Measurements from ENCODE around the gene ERVFRD-1. TPM values are rescaled to one million over a fixed set of nuclear protein-coding genes. Genes with fewer than 3 reads are reported as not detected.

ERVFRD-1 gene
- total and polyA plus RNA-seq, 2 experiments from 2014 or later = 0.05 TPM; not detected in 1

DNA sequence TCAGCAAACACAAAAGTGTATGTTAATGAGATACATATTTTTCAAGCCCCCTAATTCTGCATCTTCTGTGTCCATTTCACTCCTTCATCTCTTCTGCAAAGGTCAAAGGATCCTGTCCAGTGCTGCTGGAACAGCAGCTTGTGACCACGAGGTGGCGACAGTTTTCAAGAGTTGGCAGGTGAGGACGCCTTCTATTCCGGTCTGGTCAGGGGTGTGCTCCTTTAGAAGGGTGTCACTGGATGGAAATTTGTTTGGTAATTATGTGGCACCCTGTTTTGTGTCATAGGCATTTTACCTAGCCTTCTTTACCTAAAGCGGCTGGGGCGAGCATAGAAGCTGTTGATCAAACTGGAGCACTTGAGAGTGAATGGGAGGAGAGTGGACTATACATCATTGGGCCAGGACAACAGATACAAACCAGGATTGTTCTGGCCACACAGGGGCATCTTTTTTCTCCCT lies 32.9 kb upstream of the ERVFRD-1 start:
- Histone ChIP-seq H3K27ac (peak overlapping the region; percentile 67), H3K4me3 (no peak overlapping the region), H3K4me2 (ENCODE audit: unreplicated experiment) (peak overlapping the region; percentile 55), H3K4me1 (ENCODE audit: insufficient read depth) (peaks cover 18% of the 10 kb centered on the region), H3F3A (ENCODE audit: insufficient read depth) (0 out of 2 replicates have a peak, but pooled peaks cover 6% of the 10 kb centered on the region), H2AFZ (no peak overlapping the region), H3K36me3 (ENCODE audit: low read depth) (no peaks in the 10 kb centered on the region), H3K79me2 (ENCODE audit: insufficient read depth) (no peaks in the 10 kb centered on the region), H3K27me3 (replicated peaks; ENCODE audit: insufficient read depth) (no peaks in the 10 kb centered on the region), H3K9me3 (ENCODE audit: low read depth) (no peaks in the 10 kb centered on the region), H3K9me2 (ENCODE audit: insufficient read depth) (no peaks in the 10 kb centered on the region), H3K9ac (no peak overlapping the region; the same call in 1 of the 2 replicates), H4K20me1 (ENCODE audit: insufficient read depth) (no peaks in the 10 kb centered on the region)
- peak; percentile 80 for DNase-seq
- WGBS, 2 experiments (ENCODE audit: low coverage in 1 of 2, low lambda C conversion rate in 2 of 2, missing lambda C conversion rate in 2 of 2) = 18 to 25% methylated on average over 6 of the region's 6 CpGs
- in situ Hi-C loops (cut with MboI) = loop anchor here (10.0 kb wide), 1 partner anchor 350 kb away; no protein-coding TSS in a partner anchor
- TF ChIP-seq EZH2phosphoT487 (IDR thresholded peaks at IDR 0.05; ENCODE audit: insufficient read depth, low read depth) = no peak
- no peak for TF ChIP-seq EZH2 (IDR thresholded peaks at IDR 0.05; ENCODE audit: insufficient read depth, poor library complexity, severe bottlenecking)

DNA sequence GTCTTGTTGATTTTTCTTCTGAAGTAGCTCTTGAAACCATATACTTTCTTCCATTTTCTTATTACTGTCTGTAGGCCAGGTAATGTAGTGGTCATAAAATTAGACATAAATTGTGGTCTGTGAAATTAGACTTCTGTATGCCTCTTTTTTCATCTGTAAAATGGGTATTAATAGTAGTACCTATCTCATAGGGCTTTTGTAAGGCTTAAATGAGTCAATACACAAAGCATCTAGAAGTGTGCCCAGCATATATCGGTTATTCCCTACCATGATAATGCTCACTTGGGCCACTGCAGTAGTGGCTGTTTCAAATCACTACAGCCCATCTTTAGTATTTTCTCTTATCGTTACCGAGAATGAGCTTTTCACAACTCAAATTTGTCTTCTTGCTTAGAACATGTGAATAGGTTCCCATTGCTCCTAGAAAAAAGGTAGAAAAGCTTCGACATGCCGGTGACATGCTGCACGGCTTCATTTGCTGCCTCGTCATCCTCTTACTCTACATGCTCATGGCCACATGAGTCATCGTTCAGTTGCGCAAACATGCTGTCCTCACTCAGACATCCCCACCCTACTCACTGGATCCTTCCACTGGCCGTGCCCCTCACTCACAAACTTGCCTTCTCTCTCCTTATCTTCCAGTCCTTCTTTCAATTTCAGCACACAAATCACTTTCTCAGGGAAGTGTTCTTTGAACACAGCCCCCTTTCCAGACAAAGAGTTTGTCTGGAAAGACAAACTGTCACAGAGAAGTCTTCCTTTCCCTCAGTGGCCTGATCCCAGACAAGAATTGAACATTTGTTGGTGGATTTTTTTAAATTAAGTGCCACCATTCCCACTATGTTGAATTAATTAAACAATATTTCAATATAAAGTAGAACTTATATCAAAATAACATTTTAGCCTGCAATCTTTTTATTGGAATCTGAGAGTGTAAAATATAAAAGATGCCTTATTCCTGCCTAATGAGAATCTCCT lies 32.2 kb upstream of the ERVFRD-1 start:
- 14 to 21% methylated on average over 10 of the region's 10 CpGs for WGBS, 2 experiments (ENCODE audit: low coverage in 1 of 2, low lambda C conversion rate in 2 of 2, missing lambda C conversion rate in 2 of 2)
- Histone ChIP-seq H3K9me3 (ENCODE audit: low read depth) (no peaks in the 10 kb centered on the region), H3K9ac (peak overlapping the region; percentile 22; the same call in 1 of the 2 replicates), H3K79me2 (ENCODE audit: insufficient read depth) (no peaks in the 10 kb centered on the region), H3K36me3 (ENCODE audit: low read depth) (no peaks in the 10 kb centered on the region), H3K4me3 (no peak overlapping the region), H4K20me1 (ENCODE audit: insufficient read depth) (no peaks in the 10 kb centered on the region), H3F3A (ENCODE audit: insufficient read depth) (peaks cover 12% of the 10 kb centered on the region; the same call in 1 of the 2 replicates), H3K4me1 (ENCODE audit: insufficient read depth) (peaks cover 23% of the 10 kb centered on the region), H2AFZ (no peak overlapping the region), H3K9me2 (ENCODE audit: insufficient read depth) (no peaks in the 10 kb centered on the region), H3K4me2 (ENCODE audit: unreplicated experiment) (peak overlapping the region; percentile 55), H3K27me3 (replicated peaks; ENCODE audit: insufficient read depth) (no peaks in the 10 kb centered on the region), H3K27ac (peak overlapping the region; percentile 67)
- TF ChIP-seq EZH2phosphoT487 (IDR thresholded peaks at IDR 0.05; ENCODE audit: insufficient read depth, low read depth) (no peak), EZH2 (IDR thresholded peaks at IDR 0.05; ENCODE audit: insufficient read depth, poor library complexity, severe bottlenecking) (no peak)
- in situ Hi-C loops (cut with MboI) = loop anchor here (10.0 kb wide), 1 partner anchor 351 kb away; no protein-coding TSS in a partner anchor
- peak; percentile 96 for DNase-seq

DNA sequence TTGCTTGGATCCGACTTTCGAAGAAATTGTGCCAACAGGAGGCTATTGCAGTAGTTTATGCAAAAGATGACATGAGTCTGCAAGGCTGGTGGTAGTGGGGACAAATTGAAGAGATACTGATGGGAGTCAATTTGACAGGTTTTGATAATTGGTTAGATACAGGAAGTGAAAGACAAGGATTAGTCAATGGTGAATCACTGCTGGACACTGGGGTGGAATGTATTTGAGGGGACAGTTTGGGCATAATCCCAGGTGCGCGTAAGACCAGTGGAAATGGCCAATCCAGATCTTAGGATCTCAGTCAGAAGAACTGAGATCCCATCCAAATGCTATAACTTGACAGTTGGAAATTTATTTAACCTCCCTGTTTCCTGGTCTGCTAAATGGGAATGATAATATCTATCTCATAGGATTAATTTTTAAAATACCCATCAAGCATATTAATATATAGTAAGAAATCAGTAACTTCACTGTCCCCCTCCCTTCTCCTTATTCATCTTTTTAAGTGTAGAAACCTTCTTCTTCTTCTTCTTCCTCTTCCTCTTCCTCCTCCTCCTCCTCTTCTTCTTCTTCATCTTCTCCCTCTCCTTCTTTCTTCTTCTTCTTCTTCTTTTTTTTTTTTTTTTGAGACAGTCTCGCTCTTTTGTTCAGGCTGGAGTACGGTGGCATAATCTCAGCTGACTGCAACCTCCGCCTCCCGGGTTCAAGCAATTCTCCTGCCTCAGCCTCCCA lies 30.9 kb upstream of the ERVFRD-1 start:
- Histone ChIP-seq H3K79me2 (ENCODE audit: insufficient read depth) (no peaks in the 10 kb centered on the region), H3K27me3 (replicated peaks; ENCODE audit: insufficient read depth) (no peaks in the 10 kb centered on the region), H3K4me1 (ENCODE audit: insufficient read depth) (peaks cover 23% of the 10 kb centered on the region), H3K4me3 (no peak overlapping the region), H3K27ac (no peak overlapping the region), H3F3A (ENCODE audit: insufficient read depth) (peaks cover 16% of the 10 kb centered on the region; the same call in 1 of the 2 replicates), H4K20me1 (ENCODE audit: insufficient read depth) (no peaks in the 10 kb centered on the region), H3K4me2 (ENCODE audit: unreplicated experiment) (no peak overlapping the region), H3K9ac (no peak overlapping the region), H2AFZ (no peak overlapping the region), H3K9me2 (ENCODE audit: insufficient read depth) (0 out of 2 replicates have a peak, but pooled peaks cover 2% of the 10 kb centered on the region), H3K36me3 (ENCODE audit: low read depth) (no peaks in the 10 kb centered on the region), H3K9me3 (ENCODE audit: low read depth) (no peaks in the 10 kb centered on the region)
- no peak for TF ChIP-seq EZH2phosphoT487 (IDR thresholded peaks at IDR 0.05; ENCODE audit: insufficient read depth, low read depth)
- no peak for TF ChIP-seq EZH2 (IDR thresholded peaks at IDR 0.05; ENCODE audit: insufficient read depth, poor library complexity, severe bottlenecking)
- 95 to 97% methylated on average over 8 of the region's 8 CpGs for WGBS, 2 experiments (ENCODE audit: low coverage in 1 of 2, low lambda C conversion rate in 2 of 2, missing lambda C conversion rate in 2 of 2)
- in situ Hi-C loops (cut with MboI) = loop anchor here (10.0 kb wide), 1 partner anchor 352 kb away; no protein-coding TSS in a partner anchor
- DNase-seq = peak; percentile 36

DNA sequence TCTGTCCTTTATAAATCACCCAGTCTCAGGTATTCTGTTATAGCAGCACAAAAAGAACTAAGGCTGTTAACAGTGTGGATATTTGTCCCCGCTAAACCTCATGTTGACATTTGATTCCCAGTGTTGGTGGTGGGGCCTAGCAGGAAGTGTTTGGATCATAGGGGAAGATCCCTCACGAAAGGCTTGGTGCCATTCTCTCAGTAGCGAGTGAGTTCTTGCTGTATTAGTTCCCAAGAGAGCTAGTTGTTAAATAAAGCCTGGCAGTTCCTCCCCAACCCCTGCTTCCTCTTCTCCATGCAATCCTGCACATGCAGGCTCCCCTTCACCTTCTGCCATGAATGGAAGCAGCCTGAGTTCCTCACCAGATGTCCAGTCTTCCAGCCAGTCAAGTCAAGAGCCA lies 29.8 kb upstream of the ERVFRD-1 start:
- Histone ChIP-seq H3K9ac (no peak overlapping the region), H3K9me2 (ENCODE audit: insufficient read depth) (0 out of 2 replicates have a peak, but pooled peaks cover 3% of the 10 kb centered on the region), H3K9me3 (ENCODE audit: low read depth) (no peaks in the 10 kb centered on the region), H3K4me3 (no peak overlapping the region), H2AFZ (no peak overlapping the region), H3K79me2 (ENCODE audit: insufficient read depth) (no peaks in the 10 kb centered on the region), H4K20me1 (ENCODE audit: insufficient read depth) (no peaks in the 10 kb centered on the region), H3K4me2 (ENCODE audit: unreplicated experiment) (no peak overlapping the region), H3K4me1 (ENCODE audit: insufficient read depth) (peaks cover 31% of the 10 kb centered on the region), H3K36me3 (ENCODE audit: low read depth) (no peaks in the 10 kb centered on the region), H3K27me3 (replicated peaks; ENCODE audit: insufficient read depth) (no peaks in the 10 kb centered on the region), H3F3A (ENCODE audit: insufficient read depth) (peaks cover 16% of the 10 kb centered on the region; the same call in 1 of the 2 replicates), H3K27ac (no peak overlapping the region)
- DNase-seq = no peak
- WGBS, 2 experiments (ENCODE audit: low coverage in 1 of 2, low lambda C conversion rate in 2 of 2, missing lambda C conversion rate in 2 of 2) = 97 to 100% methylated on average over 3 of the region's 3 CpGs
- in situ Hi-C loops (cut with MboI) = loop anchor here (10.0 kb wide), 1 partner anchor 354 kb away; no protein-coding TSS in a partner anchor
- no peak for TF ChIP-seq EZH2phosphoT487 (IDR thresholded peaks at IDR 0.05; ENCODE audit: insufficient read depth, low read depth)
- no peak for TF ChIP-seq EZH2 (IDR thresholded peaks at IDR 0.05; ENCODE audit: insufficient read depth, poor library complexity, severe bottlenecking)

All from GM23248 (cell line).